ENCODE data around the gene ARHGEF28. TPM values are rescaled to one million over a fixed set of nuclear protein-coding genes. Genes with fewer than 3 reads are reported as not detected.

The ARHGEF28 gene
- total RNA-seq, 1 experiment from 2014 or later: 0.57 TPM

GRCh38 chr5:73858776-73859175 lies 232.8 kb downstream of the ARHGEF28 start:
- H4K20me1 ChIP-seq (ENCODE audit: control insufficient read depth, insufficient read depth, insufficient read length): no peaks in the 10 kb centered on the region
- Mint-ChIP-seq H3K27me3 (ENCODE audit: low read depth) (no peaks in the 10 kb centered on the region), H3K9me3 (no peaks in the 10 kb centered on the region), H3K4me3 (no peak overlapping the region), H3K36me3 (ENCODE audit: insufficient read depth in 1 of 3, low read depth in 3 of 3) (no peaks in the 10 kb centered on the region), H3K4me1 (no peaks in the 10 kb centered on the region), H3K27ac (peak overlapping the region in 1 of 3 experiments; percentile 5; a peak in 1 of 7 replicates)
- H3K9me3 ChIP-seq (ENCODE audit: control insufficient read depth, low read depth, low read length): no peaks in the 10 kb centered on the region
- H3T11ph ChIP-seq (ENCODE audit: low read length): no peak overlapping the region
- no peak overlapping the region for H3K56ac ChIP-seq (ENCODE audit: insufficient read length, low read depth, low read length)
- H3K9ac ChIP-seq (ENCODE audit: extremely low read depth, insufficient read length, low read length): no peak overlapping the region
- H3K27ac ChIP-seq (ENCODE audit: insufficient read length, low read depth, low read length): no peak overlapping the region
- no peak overlapping the region for H2BK20ac ChIP-seq (ENCODE audit: low read depth, low read length, poor library complexity, severe bottlenecking)
- H3K4me2 ChIP-seq (ENCODE audit: insufficient read depth, insufficient read length, low read length): no peak overlapping the region
- no peak overlapping the region for H2AFZ ChIP-seq (ENCODE audit: low read length)
- no peaks in the 10 kb centered on the region for H3K4me1 ChIP-seq (ENCODE audit: insufficient read depth, low read length)
- no peaks in the 10 kb centered on the region for H3K79me1 ChIP-seq (ENCODE audit: insufficient read depth, low read depth, low read length, poor library complexity, severe bottlenecking)
- H3K4ac ChIP-seq (ENCODE audit: low read depth, low read length): no peak overlapping the region
- H3K27me3 ChIP-seq (ENCODE audit: insufficient read depth, low read length): no peaks in the 10 kb centered on the region
- no peak overlapping the region for H2BK5ac ChIP-seq (ENCODE audit: insufficient read length, low read length)
- H4K8ac ChIP-seq (replicated peaks; ENCODE audit: insufficient read length, low read depth, low read length): no peak overlapping the region
- no peak for TF ChIP-seq CTCF (conservative IDR thresholded peaks at IDR 0.05)
- no peak overlapping the region for H4K91ac ChIP-seq (ENCODE audit: insufficient read length, low read depth, low read length)
- no peak overlapping the region for H3K18ac ChIP-seq (ENCODE audit: insufficient read length, low read depth, low read length)
- H2BK120ac ChIP-seq (ENCODE audit: low read depth, low read length, poor library complexity, severe bottlenecking): no peak overlapping the region
- H3K79me2 ChIP-seq (ENCODE audit: insufficient read depth, low read length): no peaks in the 10 kb centered on the region
- H3K23ac ChIP-seq (ENCODE audit: insufficient read length, low read depth, low read length): no peak overlapping the region
- H3K23me2 ChIP-seq (ENCODE audit: insufficient read length, low read depth, low read length, poor library complexity, severe bottlenecking): no peaks in the 10 kb centered on the region
- H4K5ac ChIP-seq (ENCODE audit: insufficient read length, low read depth, low read length): no peak overlapping the region
- H2BK12ac ChIP-seq (ENCODE audit: insufficient read length, low read depth, low read length): no peak overlapping the region
- WGBS (ENCODE audit: extremely low coverage, insufficient read length, low lambda C conversion rate): no CpG with 5 or more reads among the region's 3 CpGs
- no peak overlapping the region; the same call in 1 of the 2 replicates for H3K14ac ChIP-seq (ENCODE audit: insufficient read depth, low read length)
- H2BK15ac ChIP-seq (ENCODE audit: low read depth, low read length): no peak overlapping the region
- H2AK5ac ChIP-seq (ENCODE audit: insufficient read length, low read length): no peak overlapping the region
- DNase-seq: no peak
